GM06990 (cell line): ENCODE results near the gene LAMA3.

ENCODE experiments used
- DNase-seq: peaks from one replicate; pipeline ENCODE4 v3.0.0-alpha.2; 2011; ENCODE audit not compliant: insufficient read length; ENCODE audit errors: extremely low read depth
- H3K27me3 ChIP-seq: replicated peaks from 2 replicates; pipeline ENCODE4 v1.6.0; 2011; ENCODE audit warnings: low read length; ENCODE audit not compliant: control insufficient read depth, insufficient read depth
- H3K36me3 ChIP-seq: 2 replicates; pipeline ENCODE4 v1.5.1; 2011; ENCODE audit warnings: low read length; ENCODE audit not compliant: control insufficient read depth, insufficient read depth
- H3K4me3 ChIP-seq: replicated peaks from 2 replicates; pipeline ENCODE4 v1.5.1; 2011; ENCODE audit warnings: low read depth, mild to moderate bottlenecking, control low read depth, low read length
- TF ChIP-seq, protein P1 (sequence below): IDR thresholded peaks from 2 replicates; pipeline ENCODE4 v1.5.1; 2011; ENCODE audit warnings: low read length, control low read depth, mild to moderate bottlenecking, inconsistent platforms; ENCODE audit not compliant: insufficient read depth, poor library complexity, severe bottlenecking

Gene LAMA3

DNA sequence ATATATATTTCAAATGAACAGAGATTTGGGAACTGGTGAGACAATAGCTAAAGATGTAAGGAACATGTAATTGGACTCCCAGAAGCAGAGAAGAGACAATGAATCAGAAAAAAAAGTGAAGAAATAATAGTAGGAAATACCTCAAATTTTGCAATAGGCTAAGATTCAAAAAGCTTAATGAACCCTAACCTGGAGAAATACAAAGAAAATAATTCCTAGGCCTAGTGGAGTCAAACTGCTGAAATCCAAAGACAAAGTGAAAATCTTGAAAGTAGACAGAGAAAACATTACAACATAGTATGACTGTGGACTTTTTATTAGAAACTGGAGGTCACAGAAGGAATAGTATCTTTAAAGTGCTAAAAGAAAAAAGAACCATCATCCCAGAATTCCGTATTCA lies 76.7 kb downstream of the LAMA3 start:
- Histone ChIP-seq H3K27me3 (no peaks in the 10 kb centered on the region), H3K4me3 (no peak overlapping the region), H3K36me3 (no peaks in the 10 kb centered on the region)
- no peak for DNase-seq
- TF ChIP-seq, protein P1, sequence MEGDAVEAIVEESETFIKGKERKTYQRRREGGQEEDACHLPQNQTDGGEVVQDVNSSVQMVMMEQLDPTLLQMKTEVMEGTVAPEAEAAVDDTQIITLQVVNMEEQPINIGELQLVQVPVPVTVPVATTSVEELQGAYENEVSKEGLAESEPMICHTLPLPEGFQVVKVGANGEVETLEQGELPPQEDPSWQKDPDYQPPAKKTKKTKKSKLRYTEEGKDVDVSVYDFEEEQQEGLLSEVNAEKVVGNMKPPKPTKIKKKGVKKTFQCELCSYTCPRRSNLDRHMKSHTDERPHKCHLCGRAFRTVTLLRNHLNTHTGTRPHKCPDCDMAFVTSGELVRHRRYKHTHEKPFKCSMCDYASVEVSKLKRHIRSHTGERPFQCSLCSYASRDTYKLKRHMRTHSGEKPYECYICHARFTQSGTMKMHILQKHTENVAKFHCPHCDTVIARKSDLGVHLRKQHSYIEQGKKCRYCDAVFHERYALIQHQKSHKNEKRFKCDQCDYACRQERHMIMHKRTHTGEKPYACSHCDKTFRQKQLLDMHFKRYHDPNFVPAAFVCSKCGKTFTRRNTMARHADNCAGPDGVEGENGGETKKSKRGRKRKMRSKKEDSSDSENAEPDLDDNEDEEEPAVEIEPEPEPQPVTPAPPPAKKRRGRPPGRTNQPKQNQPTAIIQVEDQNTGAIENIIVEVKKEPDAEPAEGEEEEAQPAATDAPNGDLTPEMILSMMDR = no peak

DNA sequence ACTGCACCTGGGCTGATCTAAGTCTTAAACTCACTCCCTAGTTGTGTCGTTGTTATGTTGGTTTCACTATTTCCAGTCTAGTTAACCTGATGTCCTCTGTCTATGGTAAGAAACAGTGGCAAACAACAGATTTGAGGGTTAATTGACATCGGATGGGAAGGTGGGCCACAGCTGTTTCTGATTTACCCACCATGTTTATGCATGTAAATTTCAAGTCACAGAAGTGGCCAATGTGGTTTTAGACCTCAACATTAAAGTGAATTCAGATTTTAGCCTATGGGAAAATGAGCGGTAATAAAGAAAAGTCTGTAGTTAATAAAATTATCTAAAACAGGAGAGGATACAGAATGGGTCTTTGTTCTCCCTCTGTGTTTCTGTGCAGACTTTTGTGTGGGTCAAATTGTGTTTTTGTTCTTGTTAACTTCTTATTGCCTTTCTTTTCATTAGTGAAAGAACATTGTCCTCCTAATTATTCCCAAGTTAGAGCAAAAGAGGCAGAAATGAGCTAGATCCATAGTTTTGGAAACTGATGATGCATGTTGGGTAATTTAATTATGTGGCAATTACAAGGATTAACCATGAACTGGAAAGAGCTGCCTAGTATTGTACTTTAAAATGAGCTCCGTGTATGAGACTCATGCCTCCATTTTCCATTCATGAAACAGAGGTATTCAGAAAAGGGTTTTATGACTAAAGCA lies 83.2 kb downstream of the LAMA3 start:
- Histone ChIP-seq H3K27me3 (no peaks in the 10 kb centered on the region), H3K4me3 (no peak overlapping the region), H3K36me3 (no peaks in the 10 kb centered on the region)
- no peak for DNase-seq
- TF ChIP-seq, protein P1 = no peak

DNA sequence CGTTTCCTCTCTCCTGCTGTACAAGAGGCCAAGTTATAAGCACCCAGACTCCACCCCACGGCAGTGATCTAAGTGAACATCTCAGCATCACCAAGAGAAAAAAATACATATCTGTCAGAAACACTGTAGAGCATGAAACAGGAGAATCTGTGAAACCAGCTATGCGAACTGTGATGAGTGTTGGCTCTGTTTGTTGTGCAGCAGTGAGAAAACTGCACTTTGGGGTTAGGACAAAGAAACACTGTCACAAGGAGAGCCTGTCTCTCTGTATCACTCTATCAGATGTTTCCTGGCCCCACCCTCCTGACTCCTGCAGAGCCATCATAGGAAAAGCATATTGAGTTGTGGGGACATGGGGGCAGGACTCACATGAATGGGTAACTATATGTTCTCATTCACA lies 87.1 kb downstream of the LAMA3 start:
- H3K27me3 ChIP-seq = no peaks in the 10 kb centered on the region; the same call in 1 of the 2 replicates
- DNase-seq = no peak
- H3K4me3 ChIP-seq = no peak overlapping the region
- H3K36me3 ChIP-seq = no peaks in the 10 kb centered on the region
- TF ChIP-seq, protein P1 = no peak

DNA sequence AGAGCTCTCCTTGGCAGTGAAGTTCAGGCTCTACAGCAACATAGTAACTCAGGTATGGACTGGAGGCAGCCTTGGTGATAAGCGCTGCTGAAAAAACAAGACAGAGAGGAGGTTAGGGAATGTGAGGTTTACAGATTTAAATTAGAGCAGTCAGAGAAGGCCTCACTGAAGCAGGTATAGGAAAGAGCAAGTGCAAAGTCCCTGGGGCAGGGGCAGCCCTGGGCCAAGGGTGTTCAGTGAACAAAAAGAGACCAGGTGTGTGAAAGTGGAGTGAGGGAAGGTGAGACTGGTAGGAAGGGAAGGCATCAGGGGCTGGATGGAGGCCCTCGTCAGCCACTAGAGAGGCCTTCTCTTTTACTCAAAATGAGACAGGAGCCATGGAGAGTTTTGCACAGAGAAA lies 89.6 kb downstream of the LAMA3 start:
- TF ChIP-seq, protein P1 = no peak
- no peak overlapping the region for H3K4me3 ChIP-seq
- DNase-seq = no peak
- H3K27me3 ChIP-seq = no peaks in the 10 kb centered on the region; the same call in 1 of the 2 replicates
- no peaks in the 10 kb centered on the region for H3K36me3 ChIP-seq

- H3K36me3 ChIP-seq = no peaks in the 10 kb centered on the region
- TF ChIP-seq, protein P1 = no peak
- DNase-seq = no peak
- H3K27me3 ChIP-seq = no peaks in the 10 kb centered on the region; the same call in 1 of the 2 replicates
- H3K4me3 ChIP-seq = no peak overlapping the region
Observed at GRCh38 chr18:23779696-23780303, 90.5 kb downstream of the LAMA3 start.

GRCh38 chr18:23784832-23785245 lies 95.6 kb downstream of the LAMA3 start:
- Histone ChIP-seq H3K36me3 (no peaks in the 10 kb centered on the region), H3K27me3 (no peaks in the 10 kb centered on the region; the same call in 1 of the 2 replicates), H3K4me3 (no peak overlapping the region)
- TF ChIP-seq, protein P1 = no peak
- no peak for DNase-seq
